ENCODE results near the gene ATXN2L.
A peak's percentile ranks its signal among the peaks of the same experiment; 100 is the strongest.
"Not testable (repeated sequence)": the region's sequence is repeated elsewhere in the genome, so short reads cannot be mapped to it uniquely, and the experiment has no call there.

The ATXN2L gene, protein sequence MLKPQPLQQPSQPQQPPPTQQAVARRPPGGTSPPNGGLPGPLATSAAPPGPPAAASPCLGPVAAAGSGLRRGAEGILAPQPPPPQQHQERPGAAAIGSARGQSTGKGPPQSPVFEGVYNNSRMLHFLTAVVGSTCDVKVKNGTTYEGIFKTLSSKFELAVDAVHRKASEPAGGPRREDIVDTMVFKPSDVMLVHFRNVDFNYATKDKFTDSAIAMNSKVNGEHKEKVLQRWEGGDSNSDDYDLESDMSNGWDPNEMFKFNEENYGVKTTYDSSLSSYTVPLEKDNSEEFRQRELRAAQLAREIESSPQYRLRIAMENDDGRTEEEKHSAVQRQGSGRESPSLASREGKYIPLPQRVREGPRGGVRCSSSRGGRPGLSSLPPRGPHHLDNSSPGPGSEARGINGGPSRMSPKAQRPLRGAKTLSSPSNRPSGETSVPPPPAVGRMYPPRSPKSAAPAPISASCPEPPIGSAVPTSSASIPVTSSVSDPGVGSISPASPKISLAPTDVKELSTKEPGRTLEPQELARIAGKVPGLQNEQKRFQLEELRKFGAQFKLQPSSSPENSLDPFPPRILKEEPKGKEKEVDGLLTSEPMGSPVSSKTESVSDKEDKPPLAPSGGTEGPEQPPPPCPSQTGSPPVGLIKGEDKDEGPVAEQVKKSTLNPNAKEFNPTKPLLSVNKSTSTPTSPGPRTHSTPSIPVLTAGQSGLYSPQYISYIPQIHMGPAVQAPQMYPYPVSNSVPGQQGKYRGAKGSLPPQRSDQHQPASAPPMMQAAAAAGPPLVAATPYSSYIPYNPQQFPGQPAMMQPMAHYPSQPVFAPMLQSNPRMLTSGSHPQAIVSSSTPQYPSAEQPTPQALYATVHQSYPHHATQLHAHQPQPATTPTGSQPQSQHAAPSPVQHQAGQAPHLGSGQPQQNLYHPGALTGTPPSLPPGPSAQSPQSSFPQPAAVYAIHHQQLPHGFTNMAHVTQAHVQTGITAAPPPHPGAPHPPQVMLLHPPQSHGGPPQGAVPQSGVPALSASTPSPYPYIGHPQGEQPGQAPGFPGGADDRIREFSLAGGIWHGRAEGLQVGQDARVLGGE

DNA sequence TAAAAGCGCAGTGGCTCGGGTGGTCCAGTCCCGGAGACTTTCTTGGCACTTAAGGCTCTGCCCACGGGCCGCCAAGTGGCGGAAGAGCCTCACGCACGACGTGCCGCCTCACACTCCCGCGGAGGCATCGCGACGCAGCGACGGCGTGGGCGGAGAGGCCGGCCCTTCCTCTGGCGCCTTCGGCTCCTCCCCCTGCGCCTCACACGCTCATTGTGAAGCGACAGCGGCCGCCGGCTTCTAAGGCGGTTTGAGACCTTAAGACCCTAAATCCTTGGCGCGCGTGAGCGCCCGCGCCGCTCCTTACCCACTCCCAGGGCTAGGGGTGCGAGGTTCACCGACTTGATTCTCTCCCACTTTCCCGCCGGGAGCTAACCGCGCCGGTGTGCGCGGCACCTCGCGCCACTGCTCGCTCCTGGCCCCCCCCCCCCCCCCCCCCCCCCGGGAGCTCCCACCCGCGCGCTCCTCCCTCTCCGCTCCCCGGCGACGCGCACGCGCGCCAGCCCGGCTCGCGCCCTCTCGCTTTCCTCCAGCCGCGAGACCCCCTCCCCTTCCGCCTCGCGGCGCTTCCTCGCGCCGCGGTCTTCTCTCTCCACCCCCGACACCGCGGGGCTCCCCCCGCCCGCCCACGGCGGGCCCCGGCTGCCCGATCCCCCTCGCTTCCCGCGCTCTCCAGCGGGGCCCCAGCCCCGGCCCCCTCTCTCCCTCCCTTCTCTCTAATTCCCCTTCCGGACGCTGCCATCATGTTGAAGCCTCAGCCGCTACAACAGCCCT lies at the start of gene ATXN2L:
TSS of gene ATXN2L (plus strand) at position 480 of the 771 bp plus-strand sequence. CDS start at position 741, 261 bp downstream.
- peak within 1 kb of the TSS; percentile 98 for H3K27ac ChIP-seq
- no peaks in the 10 kb centered on the region for H3K27me3 ChIP-seq
- H3K4me3 ChIP-seq (ENCODE audit: low read depth in 1 of 2, low read length in 1 of 2): peak within 1 kb of the TSS; percentile 86 to 93
- H3K36me3 ChIP-seq: peaks cover 25% of the 10 kb centered on the region
- TF ChIP-seq, protein P1, sequence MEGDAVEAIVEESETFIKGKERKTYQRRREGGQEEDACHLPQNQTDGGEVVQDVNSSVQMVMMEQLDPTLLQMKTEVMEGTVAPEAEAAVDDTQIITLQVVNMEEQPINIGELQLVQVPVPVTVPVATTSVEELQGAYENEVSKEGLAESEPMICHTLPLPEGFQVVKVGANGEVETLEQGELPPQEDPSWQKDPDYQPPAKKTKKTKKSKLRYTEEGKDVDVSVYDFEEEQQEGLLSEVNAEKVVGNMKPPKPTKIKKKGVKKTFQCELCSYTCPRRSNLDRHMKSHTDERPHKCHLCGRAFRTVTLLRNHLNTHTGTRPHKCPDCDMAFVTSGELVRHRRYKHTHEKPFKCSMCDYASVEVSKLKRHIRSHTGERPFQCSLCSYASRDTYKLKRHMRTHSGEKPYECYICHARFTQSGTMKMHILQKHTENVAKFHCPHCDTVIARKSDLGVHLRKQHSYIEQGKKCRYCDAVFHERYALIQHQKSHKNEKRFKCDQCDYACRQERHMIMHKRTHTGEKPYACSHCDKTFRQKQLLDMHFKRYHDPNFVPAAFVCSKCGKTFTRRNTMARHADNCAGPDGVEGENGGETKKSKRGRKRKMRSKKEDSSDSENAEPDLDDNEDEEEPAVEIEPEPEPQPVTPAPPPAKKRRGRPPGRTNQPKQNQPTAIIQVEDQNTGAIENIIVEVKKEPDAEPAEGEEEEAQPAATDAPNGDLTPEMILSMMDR (IDR thresholded peaks at IDR 0.05): peak; percentile 49
- no peaks in the 10 kb centered on the region for H3K9me3 ChIP-seq
- peaks cover 13 to 20% of the 10 kb centered on the region in 2 experiments for H3K4me1 ChIP-seq (ENCODE audit: control insufficient read depth in 1 of 2, insufficient read depth in 1 of 2, low read depth in 1 of 2, low read length in 1 of 2)

DNA sequence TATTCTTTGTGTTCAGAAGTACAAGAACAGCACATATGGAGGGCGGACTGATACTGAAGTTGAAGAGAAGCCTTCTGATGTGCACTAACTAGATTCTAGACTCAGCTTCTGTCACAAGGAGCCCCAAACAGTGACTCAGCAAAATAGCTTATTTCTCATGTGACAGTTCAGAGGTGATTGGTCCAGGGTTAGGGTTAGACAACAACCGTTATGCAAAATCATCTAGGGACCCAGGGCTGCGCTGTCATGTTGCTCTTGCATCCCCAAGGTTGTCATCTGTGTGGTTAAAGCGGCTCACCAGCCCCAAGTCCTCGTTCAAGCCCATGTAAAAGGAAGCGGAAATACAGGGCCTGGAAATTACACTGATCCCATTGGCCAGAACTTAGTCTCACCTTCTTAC lies 41.1 kb upstream of the ATXN2L start:
- H3K27me3 ChIP-seq; H3K27ac ChIP-seq; H3K4me1 ChIP-seq (ENCODE audit: control insufficient read depth in 1 of 2, insufficient read depth in 1 of 2, low read depth in 1 of 2, low read length in 1 of 2); H3K9me3 ChIP-seq; H3K4me3 ChIP-seq (ENCODE audit: low read depth in 1 of 2, low read length in 1 of 2); H3K36me3 ChIP-seq: not testable (repeated sequence)

DNA sequence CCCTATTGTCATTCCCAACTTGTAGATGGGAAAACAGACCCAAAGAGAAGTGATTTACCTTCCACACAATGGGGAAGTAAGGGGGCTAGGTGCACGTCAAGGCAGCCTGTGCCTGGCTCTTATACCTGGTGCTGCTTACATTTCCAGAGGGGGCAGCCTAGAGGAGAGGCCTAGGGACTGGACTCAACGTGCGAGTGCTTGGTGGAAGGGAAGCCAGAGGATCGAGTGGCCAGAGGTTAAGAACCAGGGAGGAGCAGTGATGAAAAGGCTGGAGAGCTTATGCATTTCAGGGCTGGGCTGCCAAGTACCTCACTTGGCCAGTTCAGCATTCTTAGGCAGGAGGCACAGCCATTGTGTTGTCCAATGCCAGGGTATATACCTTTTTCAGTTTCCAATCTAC lies 40.4 kb upstream of the ATXN2L start:
- H3K27me3 ChIP-seq; H3K4me1 ChIP-seq (ENCODE audit: control insufficient read depth in 1 of 2, insufficient read depth in 1 of 2, low read depth in 1 of 2, low read length in 1 of 2); H3K27ac ChIP-seq; H3K9me3 ChIP-seq; H3K4me3 ChIP-seq (ENCODE audit: low read depth in 1 of 2, low read length in 1 of 2); H3K36me3 ChIP-seq: not testable (repeated sequence)

DNA sequence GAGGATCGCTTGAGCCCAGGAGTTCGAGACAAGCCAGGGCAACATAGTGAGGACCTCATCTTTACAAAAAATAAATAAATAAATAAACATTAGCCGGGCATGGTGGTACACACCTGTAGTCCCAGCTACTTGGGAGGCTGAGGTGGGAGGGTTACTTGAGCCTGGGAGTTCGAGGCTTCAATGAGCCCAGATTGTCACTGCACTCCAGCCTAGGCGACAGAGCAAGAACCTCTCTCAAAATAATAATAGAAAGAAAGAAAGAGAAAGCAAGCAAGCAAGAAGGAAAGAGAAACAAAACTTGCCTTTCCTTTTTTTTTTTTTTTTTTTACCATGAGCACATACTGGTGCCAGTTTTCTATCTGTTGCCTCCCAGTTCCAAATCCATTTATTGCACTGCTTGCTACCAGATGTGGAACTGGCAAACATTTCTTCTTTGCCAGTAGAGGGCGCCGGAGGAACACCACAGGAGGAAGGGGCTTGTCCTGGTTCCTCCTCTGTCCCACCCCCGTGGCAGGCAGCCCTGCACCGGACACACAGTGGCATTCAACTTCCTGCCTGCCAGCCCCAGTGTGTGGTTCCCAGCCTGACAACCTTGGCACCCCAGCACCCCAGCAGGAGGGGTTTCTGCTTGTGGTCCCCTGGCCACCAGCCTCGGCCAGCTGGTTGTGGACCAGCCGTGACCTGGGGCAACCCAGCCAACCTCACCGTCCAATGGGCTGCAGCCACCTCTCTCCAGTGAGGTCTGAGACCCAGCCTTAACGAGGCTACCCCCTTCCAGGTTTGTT lies 20.4 kb upstream of the ATXN2L start:
- not testable (repeated sequence) for H3K9me3 ChIP-seq; H3K36me3 ChIP-seq; H3K4me3 ChIP-seq (ENCODE audit: low read depth in 1 of 2, low read length in 1 of 2); H3K27me3 ChIP-seq; H3K27ac ChIP-seq; H3K4me1 ChIP-seq (ENCODE audit: control insufficient read depth in 1 of 2, insufficient read depth in 1 of 2, low read depth in 1 of 2, low read length in 1 of 2)

DNA sequence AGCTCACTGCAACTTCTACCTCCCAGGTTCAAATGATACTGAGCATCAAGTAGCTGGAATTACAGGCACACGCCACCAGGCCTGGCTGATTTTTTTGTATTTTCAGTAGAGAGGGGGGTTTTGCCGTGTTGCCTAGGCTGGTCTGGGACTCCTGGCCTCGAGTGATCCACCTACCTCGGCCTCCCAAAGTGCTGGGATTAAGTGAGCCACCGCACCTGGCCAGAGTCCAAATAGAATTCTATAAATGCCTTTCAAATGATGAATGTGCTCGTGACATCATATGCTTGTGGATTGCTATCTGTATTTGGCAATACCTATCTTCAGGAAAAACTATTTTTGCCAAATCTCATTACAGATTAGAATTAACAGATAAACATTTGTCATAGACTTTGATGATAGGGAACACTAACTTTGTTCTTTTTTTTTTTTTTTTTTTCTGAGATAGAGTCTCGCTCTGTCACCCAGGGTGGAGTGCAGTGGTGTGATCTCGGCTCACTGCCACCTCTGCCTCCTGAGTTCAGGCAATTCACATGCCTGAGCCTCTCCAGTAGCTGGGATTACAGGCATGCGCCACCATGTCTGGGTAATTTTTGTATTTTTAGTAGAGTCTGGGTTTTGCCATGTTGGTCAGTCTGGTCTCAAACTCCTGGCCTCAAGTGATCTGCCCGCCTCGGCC lies 15.2 kb upstream of the ATXN2L start:
- H3K9me3 ChIP-seq; H3K27ac ChIP-seq; H3K4me3 ChIP-seq (ENCODE audit: low read depth in 1 of 2, low read length in 1 of 2); H3K36me3 ChIP-seq; H3K4me1 ChIP-seq (ENCODE audit: control insufficient read depth in 1 of 2, insufficient read depth in 1 of 2, low read depth in 1 of 2, low read length in 1 of 2); H3K27me3 ChIP-seq: not testable (repeated sequence)

DNA sequence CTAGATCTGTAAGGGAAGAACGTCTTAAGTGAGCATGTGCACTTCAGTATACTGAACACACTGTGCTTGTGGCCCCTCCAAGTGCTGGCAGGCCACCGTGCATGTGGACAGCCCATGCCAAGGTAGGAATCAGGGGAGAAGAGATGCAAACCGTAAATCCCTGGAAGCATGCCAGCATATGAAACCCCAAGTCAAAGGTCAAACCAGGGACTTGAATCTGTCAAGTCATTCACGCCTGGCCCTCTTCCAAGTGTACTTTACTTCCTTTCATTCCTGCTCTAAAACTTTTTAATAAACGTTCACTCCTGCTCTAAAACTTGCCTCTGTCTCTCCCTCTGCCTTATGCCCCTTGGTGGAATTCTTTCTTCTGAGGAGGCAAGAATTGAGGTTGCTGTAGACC lies 2.8 kb upstream of the ATXN2L start:
- TF ChIP-seq, protein P1 (IDR thresholded peaks at IDR 0.05): no peak
- Histone ChIP-seq H3K27ac (no peak overlapping the region), H3K9me3 (no peaks in the 10 kb centered on the region), H3K27me3 (no peaks in the 10 kb centered on the region), H3K4me3 (ENCODE audit: low read depth in 1 of 2, low read length in 1 of 2) (no peak overlapping the region), H3K4me1 (ENCODE audit: control insufficient read depth in 1 of 2, insufficient read depth in 1 of 2, low read depth in 1 of 2, low read length in 1 of 2) (peaks cover 13 to 16% of the 10 kb centered on the region in 2 experiments), H3K36me3 (no peaks in the 10 kb centered on the region)

DNA sequence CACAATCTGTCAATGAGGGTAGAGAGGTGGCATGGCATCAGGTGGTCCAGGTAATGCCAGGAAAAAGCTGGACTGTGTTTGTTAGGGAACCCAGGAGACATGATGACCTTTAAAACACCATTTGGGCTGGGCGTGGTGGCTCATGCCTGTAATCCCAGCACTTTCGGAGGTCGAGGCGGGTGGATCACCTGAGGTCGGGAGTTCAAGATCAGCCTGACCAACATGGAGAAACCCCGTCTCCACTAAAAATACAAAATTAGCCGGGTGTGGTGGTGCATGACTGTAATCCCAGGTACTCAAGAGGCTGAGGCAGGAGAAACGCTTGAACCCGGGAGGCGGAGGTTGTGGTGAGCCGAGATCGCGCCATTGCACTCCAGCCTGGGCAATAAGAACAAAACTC lies 2.3 kb upstream of the ATXN2L start:
- H3K4me1 ChIP-seq (ENCODE audit: control insufficient read depth in 1 of 2, insufficient read depth in 1 of 2, low read depth in 1 of 2, low read length in 1 of 2): peaks cover 13 to 20% of the 10 kb centered on the region in 2 experiments
- not testable (repeated sequence) for H3K9me3 ChIP-seq; H3K36me3 ChIP-seq; H3K4me3 ChIP-seq (ENCODE audit: low read depth in 1 of 2, low read length in 1 of 2); H3K27ac ChIP-seq; H3K27me3 ChIP-seq
